Neural cell (in vitro differentiated cells): Measurements from ENCODE around the gene UHRF2. TPM values are rescaled to one million over a fixed set of nuclear protein-coding genes. Genes with fewer than 3 reads are reported as not detected.

Experiments
- H2AFZ ChIP-seq: fragments of 200-600, 300-800 bp; sonication (generic), shearing (Covaris generic); 2 replicates; pipeline ENCODE4 v1.6.0; 2014; ENCODE audit warnings: low read depth, mild to moderate bottlenecking, antibody characterized with exemption, low read length, moderate library complexity
- H3F3A ChIP-seq: fragments of 200-600 bp; shearing (Covaris generic); 2 replicates; pipeline ENCODE4 v1.6.1; 2016; ENCODE audit warnings: mild to moderate bottlenecking, moderate library complexity, mixed read lengths, antibody characterized with exemption, low read length; ENCODE audit not compliant: insufficient read depth, poor library complexity, severe bottlenecking
- H3K27ac ChIP-seq: fragments of 200-600, 300-800 bp; sonication (generic), shearing (Covaris generic); 2 replicates; pipeline ENCODE4 v1.5.1; 2014; ENCODE audit warnings: mild to moderate bottlenecking, low read length, moderate library complexity
- H3K27me3 ChIP-seq: fragments of 300-800, 200-600 bp; sonication (generic), shearing (Covaris generic); 2 replicates; pipeline ENCODE4 v1.6.0; 2014; ENCODE audit warnings: mild to moderate bottlenecking, low read depth, low read length, moderate library complexity; ENCODE audit not compliant: insufficient read depth
- H3K36me3 ChIP-seq: fragments of 300-800, 200-600 bp; sonication (generic), shearing (Covaris generic); 2 replicates; pipeline ENCODE4 v1.5.1; 2014; ENCODE audit warnings: mild to moderate bottlenecking, antibody characterized with exemption, low read length, moderate library complexity; ENCODE audit not compliant: insufficient read depth
- H3K4me2 ChIP-seq: fragments of 300-800, 200-600 bp; sonication (generic), shearing (Covaris generic); 2 replicates; pipeline ENCODE4 v1.6.0; 2014; ENCODE audit warnings: mild to moderate bottlenecking, low read length
- H3K4me3 ChIP-seq: fragments of 300-800, 200-600 bp; sonication (generic), shearing (Covaris generic); 2 replicates; pipeline ENCODE4 v1.5.1; 2014; ENCODE audit warnings: mild to moderate bottlenecking, low read length, moderate library complexity
- H3K79me2 ChIP-seq: fragments of 200-600 bp; shearing (Covaris generic); replicated peaks from 2 replicates; pipeline ENCODE4 v1.6.0; 2014; ENCODE audit warnings: mild to moderate bottlenecking, low read length, moderate library complexity; ENCODE audit not compliant: insufficient read depth
- H3K9ac ChIP-seq: fragments of 300-800, 200-600 bp; sonication (generic), shearing (Covaris generic); 2 replicates; pipeline ENCODE4 v1.6.1; 2016; ENCODE audit warnings: mild to moderate bottlenecking, low read length, mixed read lengths
- H3K9me2 ChIP-seq: fragments of 200-600 bp; shearing (Covaris generic); 2 replicates; pipeline ENCODE4 v1.6.1; 2016; ENCODE audit warnings: mild to moderate bottlenecking, low read length, mixed read lengths; ENCODE audit not compliant: insufficient read depth
- H3K9me3 ChIP-seq: fragments of 200-600, 300-800 bp; sonication (generic), shearing (Covaris generic); 2 replicates; pipeline ENCODE4 v1.6.1; 2016; ENCODE audit warnings: mild to moderate bottlenecking, mixed run types, low read length, moderate library complexity, mixed read lengths
- H4K20me1 ChIP-seq: fragments of 200-600 bp; shearing (Covaris generic); 2 replicates; pipeline ENCODE4 v1.6.1; 2016; ENCODE audit warnings: mild to moderate bottlenecking, mixed run types; ENCODE audit not compliant: insufficient read depth
- CTCF ChIP-seq: fragments of 450-650 bp; IDR thresholded peaks from 2 replicates; pipeline ENCODE4 v1.5.1; 2014; ENCODE audit warnings: antibody characterized with exemption, mild to moderate bottlenecking, moderate library complexity; ENCODE audit not compliant: poor library complexity, severe bottlenecking
- EP300 ChIP-seq: fragments of 450-650 bp; conservative IDR thresholded peaks from 2 replicates; pipeline ENCODE4 v1.6.1; 2014; ENCODE audit warnings: antibody characterized with exemption, mild to moderate bottlenecking, moderate library complexity; ENCODE audit not compliant: poor library complexity, severe bottlenecking
- EZH2 ChIP-seq: fragments of 200-600, 300-800 bp; shearing (Covaris generic), sonication (generic); IDR thresholded peaks from 2 replicates; pipeline ENCODE4 v1.6.1; 2014; ENCODE audit warnings: antibody characterized with exemption, low read length, borderline replicate concordance, mild to moderate bottlenecking; ENCODE audit not compliant: insufficient read depth, poor library complexity, severe bottlenecking
- POLR2AphosphoS5 ChIP-seq: IDR thresholded peaks from 2 replicates; pipeline ENCODE4 v1.6.1; 2012
- REST ChIP-seq: IDR thresholded peaks from 2 replicates; pipeline ENCODE4 v1.6.1; 2012; ENCODE audit warnings: borderline replicate concordance
- TAF1 ChIP-seq: IDR thresholded peaks from 2 replicates; pipeline ENCODE4 v1.6.1; 2012; ENCODE audit warnings: low read depth
- polyA plus RNA-seq: library from polyadenylated mRNA; depleted of rRNA; stranded (reverse); fragments of >200 nt; gene quantifications from 2 replicates; pipeline ENCODE4 v1.2.3, GENCODE V29; 2014

UHRF2 gene
- polyA plus RNA-seq, 1 donor from 2014 or later: 96.6 TPM

GRCh38 chr9:6543204-6543603 is 130.2 kb downstream of the UHRF2 start:
- Histone ChIP-seq H3K4me2 (no peak overlapping the region), H3K27me3 (no peaks in the 10 kb centered on the region), H3K9ac (peak overlapping the region; percentile 16), H3K4me3 (no peak overlapping the region), H3K9me3 (no peaks in the 10 kb centered on the region), H3K79me2 (no peaks in the 10 kb centered on the region), H3K9me2 (no peaks in the 10 kb centered on the region), H3F3A (no peaks in the 10 kb centered on the region), H3K36me3 (no peaks in the 10 kb centered on the region), H4K20me1 (no peaks in the 10 kb centered on the region), H3K27ac (peak overlapping the region; percentile 49), H2AFZ (no peak overlapping the region)
- TF ChIP-seq TAF1 (no peak), EP300 (peak; percentile 23)

GRCh38 chr9:6545017-6545691 is 132.2 kb downstream of the UHRF2 start:
- Histone ChIP-seq H3F3A (no peaks in the 10 kb centered on the region), H3K79me2 (no peaks in the 10 kb centered on the region)
- TF ChIP-seq CTCF: no peak

GRCh38 chr9:6549106-6549800 is 136.3 kb downstream of the UHRF2 start:
- TF ChIP-seq POLR2AphosphoS5: no peak
- TF ChIP-seq CTCF: no peak
- no peak for TF ChIP-seq REST
- no peak for TF ChIP-seq EZH2
- Histone ChIP-seq H3K4me3 (no peak overlapping the region), H3K4me2 (no peak overlapping the region), H3F3A (no peaks in the 10 kb centered on the region), H3K27ac (peak overlapping the region; percentile 49), H3K9me3 (no peaks in the 10 kb centered on the region), H3K9ac (no peak overlapping the region), H3K36me3 (no peaks in the 10 kb centered on the region), H4K20me1 (no peaks in the 10 kb centered on the region), H2AFZ (peak overlapping the region; percentile 65), H3K79me2 (no peaks in the 10 kb centered on the region), H3K27me3 (no peaks in the 10 kb centered on the region), H3K9me2 (no peaks in the 10 kb centered on the region)

More at GRCh38 chr9:6545017-6545691, 132.2 kb downstream of the UHRF2 start:
- H3K36me3 ChIP-seq: no peaks in the 10 kb centered on the region
- H2AFZ ChIP-seq: no peak overlapping the region
- H3K9me2 ChIP-seq: no peaks in the 10 kb centered on the region
- no peaks in the 10 kb centered on the region for H4K20me1 ChIP-seq
- no peaks in the 10 kb centered on the region for H3K9me3 ChIP-seq
- H3K4me3 ChIP-seq: no peak overlapping the region
- no peaks in the 10 kb centered on the region for H3K27me3 ChIP-seq
- H3K4me2 ChIP-seq: no peak overlapping the region
- H3K27ac ChIP-seq: no peak overlapping the region
- no peak overlapping the region for H3K9ac ChIP-seq
